HG03159 (cell line): Measurements from ENCODE around the gene GALNS.
A peak's percentile ranks its signal among the peaks of the same experiment; 100 is the strongest.

Experiments
- ATAC-seq: cut with Tn5 transposase; IDR thresholded peaks from one replicate; pipeline ENCODE4 v1.9.1; 2021; ENCODE audit warnings: mild to moderate bottlenecking, moderate library complexity; ENCODE audit not compliant: unreplicated experiment

GALNS gene

DNA sequence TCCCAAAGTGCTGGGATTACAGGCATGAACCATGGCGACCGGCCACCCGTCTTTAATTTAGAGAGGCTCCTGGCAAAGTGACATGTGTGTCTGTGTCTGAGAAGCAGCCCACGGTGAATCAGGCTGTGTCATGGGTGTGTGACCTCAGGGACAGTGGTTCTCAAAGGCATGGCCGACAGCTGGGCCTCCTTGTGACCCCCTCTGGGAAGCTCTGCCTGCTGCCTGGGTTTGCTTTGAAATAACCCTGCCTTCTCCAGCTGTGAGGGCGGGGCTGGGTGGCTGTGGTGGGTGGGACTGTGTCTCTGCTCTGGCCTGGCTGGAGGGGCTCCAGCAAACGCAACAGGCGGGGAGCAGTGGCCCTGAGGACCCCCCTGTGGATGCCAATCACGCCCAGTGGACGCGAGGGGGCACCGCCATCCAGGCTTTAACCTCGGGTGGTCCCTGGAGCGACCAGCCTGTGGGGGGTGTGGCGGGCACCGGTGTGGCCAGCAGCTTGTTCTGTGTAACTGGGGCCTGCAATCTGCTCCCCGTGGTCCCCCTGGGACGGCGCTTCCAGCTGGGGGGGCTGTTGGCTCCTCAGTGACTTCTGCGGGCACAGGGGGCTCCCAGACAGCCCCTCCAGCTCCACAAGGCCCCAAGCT lies 36.2 kb downstream of the GALNS start:
- no peak for ATAC-seq

- ATAC-seq: no peak
These were observed 37.6 kb downstream of the GALNS start for GRCh38 chr16:88819126-88819525.

GRCh38 chr16:88818575-88818874 lies 38.2 kb downstream of the GALNS start:
- no peak for ATAC-seq

DNA sequence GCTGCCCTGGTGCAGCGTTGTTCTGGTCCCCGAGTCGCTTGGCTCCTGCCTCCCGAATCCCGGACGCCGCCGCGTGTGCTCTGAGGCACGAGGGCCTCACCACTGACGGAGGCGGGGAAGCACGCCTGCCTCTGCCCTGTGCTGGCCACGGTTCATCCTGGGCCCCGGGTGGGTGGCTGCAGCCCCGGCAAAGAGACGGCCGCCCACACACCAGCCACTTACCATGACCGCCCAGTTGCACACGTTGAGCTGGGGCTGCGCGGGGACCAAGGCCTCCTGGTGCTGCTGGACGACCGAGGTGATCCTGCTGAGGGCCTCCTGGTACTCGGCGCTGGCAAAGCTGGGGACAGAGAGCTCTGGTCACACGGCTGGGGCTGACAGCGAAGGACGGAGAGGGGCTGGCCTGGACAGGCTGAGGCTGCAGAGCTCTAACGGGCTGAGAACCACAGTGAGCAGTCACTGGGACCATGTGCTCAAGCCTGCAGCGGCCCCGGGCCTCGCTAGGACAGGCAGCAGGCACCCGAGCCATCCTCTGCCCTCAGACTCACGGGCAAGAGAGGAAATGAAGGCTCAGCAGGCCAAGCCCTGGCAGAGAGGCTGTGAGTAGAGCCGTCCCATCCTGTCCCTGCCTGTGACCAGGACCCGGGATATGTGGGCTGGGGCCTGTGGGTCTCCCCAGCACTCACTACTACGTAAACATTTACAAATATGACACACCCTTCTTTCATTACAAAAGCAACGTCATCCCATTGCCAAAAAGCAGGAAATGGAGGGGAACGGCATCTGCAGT lies 38.8 kb downstream of the GALNS start:
- ATAC-seq: no peak

DNA sequence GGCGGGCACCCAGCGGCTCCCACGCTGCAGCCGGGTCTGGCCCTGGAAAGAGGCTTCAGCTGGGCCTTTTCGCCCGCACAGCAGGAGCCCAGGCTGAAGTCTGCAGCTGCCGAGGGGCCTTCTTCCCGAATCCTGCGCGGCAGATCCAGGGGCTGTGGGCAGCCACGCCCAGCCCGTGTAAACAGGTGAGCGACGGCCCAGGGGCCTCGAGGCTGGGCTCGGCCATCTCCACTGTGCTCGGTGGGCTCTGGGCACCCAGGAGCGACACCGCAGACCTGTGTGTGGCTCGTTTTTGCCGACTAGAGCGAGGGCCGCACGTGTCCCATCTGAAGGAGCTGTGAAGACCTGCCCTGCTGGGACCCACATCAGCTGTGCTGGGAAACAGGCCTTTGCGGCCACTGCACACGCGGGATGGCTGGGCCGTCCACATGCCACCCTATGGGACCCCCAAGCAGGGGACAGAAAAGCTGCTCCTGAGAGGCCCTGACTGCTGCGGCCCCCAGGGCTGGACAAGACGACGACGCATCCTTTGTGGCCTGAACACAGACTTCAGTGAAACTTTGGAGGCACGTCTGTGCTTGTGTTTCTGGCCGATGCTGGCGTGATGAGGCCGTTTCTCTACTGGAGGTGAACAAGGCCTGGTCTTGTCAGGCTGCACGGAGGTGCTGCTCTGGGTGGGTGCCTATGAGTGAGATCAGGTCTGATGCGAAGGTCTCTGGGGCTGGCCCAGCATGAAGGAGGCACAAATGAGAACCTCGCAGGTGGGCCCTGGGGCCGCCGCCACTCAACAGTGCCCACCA lies 39.8 kb downstream of the GALNS start:
- ATAC-seq: no peak

DNA sequence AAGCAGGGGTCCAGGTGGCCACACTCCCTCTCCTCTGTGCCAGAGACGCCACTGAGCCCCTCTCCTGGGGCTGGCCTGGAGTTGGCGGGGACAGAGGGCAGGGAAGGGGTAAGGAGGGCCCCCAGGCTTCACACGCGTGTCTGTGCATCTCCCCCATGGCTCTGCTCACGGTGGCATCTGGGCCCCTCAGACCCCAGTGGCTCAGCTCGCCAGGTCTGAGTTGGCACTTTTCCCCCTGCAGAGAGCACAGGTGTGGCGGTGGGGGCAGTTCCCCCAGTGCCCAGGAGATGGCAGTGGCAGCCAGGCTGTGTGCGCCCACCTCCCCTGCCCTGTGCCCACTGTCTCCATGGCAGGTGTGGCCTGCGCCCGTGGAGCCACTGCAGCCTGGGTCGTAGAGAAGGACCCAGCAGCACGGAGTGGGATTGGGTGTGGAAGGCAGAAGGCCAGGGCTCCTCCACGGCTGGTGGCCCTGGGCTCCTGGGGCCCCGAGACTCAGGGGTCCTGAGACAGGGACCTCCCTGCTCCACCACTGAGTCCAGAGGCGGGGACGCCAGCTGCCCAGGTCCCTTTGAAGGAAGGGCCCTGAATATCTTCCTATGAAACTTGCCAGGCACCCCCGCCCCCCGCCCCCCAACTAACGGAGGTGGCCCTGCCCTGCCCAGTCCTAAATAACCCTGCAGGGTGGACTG lies 40.7 kb downstream of the GALNS start:
- no peak for ATAC-seq

GRCh38 chr16:88815227-88815626 lies 41.5 kb downstream of the GALNS start:
- no peak for ATAC-seq

DNA sequence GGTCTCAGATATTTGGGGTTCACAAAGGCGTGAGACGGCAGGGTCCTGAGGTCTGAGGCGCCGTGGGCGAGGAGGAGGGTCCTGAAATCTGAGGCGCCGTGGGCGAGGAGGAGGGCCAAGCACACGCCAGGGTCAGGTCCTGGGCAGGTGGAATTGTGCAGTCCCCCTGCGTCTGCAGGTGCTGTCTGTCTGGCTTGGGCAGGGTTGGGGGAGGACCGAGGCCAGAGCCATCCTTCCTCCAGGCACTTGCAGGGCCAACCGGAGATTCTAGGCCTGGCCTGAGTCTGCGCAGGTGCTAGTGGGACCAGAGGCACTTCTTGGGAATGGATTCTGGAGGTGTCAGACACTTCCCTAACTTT lies 42.6 kb downstream of the GALNS start:
- no peak for ATAC-seq

DNA sequence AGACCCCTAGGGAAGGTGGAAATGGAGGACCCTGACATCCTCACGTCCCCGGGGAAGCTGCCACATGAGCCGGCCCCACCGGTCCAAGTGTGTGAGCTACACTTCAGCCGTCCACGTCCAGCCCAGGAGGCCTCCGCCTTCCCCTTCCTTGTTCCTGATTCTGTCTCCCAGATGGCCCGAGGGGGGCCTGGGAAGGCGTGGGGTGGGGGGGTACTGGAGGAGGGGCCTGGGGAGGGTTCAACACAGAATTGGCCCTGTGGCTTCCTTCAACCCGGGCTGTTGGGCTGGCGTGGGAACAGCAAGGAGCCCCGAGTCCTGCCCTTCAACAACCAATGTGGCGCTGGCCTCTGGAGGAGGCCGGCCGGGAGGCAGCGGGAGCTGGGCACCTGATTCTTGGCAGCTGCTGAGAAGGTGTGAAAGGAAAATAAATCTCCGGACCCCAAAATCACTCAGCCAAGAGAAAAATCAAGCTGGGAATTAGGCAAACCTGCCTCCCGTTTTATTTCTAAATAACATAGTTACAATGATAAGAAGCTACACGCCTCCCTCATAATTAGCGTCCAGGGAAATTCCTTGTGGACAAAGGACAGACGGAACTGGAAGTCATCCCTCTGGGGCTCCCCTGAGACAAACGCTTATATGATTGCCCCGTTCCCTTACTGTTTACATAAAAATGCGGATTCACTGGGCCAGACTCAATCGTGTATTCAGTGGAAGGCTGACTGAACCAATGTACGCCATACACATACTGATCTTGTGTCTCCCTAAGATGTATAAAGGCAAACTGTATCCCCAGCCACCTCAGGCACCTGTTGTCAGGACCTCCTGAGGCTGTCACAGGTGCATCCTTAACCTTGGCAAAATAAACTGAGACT lies 43.2 kb downstream of the GALNS start:
- ATAC-seq: no peak

DNA sequence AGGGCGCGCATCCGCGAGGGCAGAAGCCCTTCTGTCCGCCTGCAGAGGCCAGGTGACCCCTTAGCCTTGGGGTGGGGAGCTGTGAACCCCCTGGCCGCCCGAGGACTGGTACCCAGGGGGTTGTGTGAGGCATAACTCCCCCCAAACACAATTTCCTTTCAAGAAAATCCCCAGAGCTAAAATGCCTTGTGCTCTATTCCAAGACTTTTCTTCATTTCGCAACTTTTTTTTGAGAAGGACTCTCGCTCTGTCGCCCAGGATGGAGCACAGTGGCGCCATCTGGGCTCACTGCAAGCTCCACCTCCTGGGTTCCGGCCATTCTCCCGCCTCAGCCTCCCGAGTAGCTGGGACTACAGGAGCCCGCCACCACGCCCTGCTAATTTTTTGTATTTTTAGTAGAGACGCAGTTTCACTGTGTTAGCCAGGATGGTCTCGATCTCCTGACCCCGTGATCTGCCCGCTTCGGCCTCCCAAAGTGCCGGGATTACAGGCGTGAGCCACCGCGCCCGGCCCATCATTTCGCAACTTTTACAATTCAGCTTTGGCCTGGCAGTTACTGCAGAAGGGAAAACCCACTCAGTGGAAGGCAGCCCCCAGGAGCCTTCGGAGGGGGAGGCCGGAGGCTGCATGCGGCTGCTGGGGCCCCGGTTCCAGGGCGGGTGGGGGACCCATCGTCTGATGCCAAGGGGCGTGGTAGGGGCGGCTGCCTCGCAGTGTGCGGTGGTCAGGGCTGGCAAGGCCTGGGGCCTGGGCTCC lies 44.1 kb downstream of the GALNS start:
- no peak for ATAC-seq

GRCh38 chr16:88811769-88812512 lies 44.8 kb downstream of the GALNS start, which contains the start of gene APRT:
TSS of gene APRT (minus strand) at chr16:88811928. CDS start at chr16:88811899, 29 bp downstream.
- peak; percentile 65 for ATAC-seq

DNA sequence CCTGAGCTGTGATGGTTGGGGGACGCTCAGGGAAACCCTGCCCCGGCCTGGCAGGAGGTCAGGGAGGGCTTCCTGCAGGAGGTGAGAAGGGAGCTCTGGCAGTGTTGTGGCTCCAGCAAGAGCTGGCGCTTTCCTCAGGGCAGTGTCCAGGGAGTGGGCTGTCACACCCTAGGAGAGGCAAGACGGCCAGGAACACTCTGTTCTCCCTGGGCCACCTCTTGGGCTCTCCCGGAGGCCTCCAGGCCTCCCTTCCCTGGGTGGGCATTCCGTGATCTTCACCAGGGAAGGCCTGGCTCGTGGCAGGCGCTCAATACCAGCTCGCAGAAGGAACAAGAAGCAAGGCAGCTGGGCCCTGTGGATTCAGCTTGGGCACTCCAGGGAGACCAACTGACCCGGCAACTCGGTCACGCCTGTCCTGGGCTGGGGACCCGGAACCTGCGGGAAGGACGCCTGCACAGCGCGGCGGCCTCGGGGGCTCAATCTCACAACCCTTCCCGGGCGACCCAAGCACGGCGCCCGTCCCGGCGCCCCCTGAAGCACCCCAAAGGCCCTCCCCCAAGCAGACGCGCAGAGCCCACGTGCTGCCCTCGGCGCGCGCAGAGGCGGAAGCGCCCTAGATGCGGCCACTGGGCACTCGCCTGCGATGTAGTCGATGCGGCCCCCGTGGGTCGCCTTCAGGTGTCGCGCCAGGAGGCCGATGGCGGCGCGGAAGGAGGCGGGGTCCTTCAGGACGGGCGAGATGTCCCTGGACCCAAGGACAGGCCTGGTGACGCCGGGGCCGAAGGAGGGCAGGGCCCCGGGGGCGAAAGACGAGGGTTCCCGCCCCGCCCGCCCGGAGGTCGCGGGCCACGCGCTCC lies 45.6 kb downstream of the GALNS start:
- ATAC-seq: peak; percentile 38

- no peak for ATAC-seq
These were observed 46.4 kb downstream of the GALNS start for GRCh38 chr16:88810166-88810911.

DNA sequence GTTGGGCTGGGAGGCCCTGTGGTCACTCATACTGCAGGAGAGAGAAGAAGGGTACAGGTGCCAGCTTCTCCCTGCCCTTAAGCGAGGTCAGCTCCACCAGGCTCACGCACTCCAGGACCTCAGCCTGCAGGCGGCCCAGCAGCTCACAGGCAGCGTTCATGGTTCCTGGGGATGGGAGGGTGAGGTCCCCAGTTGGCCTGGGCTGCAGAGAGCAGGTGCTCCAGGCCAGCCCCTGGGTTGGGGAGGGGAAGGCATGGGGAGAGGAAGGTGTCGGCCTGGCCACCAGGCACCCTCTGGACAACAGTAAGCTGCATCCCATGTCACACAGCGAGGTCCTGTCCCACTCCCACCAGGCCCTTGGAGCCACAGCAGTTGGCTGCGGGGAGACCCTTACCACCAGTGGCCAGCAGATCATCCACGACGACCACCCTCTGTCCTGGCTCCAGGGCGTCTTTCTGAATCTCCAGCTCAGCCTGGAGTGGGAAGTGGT lies 47.0 kb downstream of the GALNS start:
- ATAC-seq: no peak

GRCh38 chr16:88809068-88809675 lies 47.6 kb downstream of the GALNS start:
- ATAC-seq: no peak

- ATAC-seq: no peak
These were observed 48.9 kb downstream of the GALNS start for GRCh38 chr16:88807626-88808453.
